GM18519 (cell line): ENCODE data around the gene GPLD1.

Experiments
- ATAC-seq: cut with Tn5 transposase; IDR thresholded peaks from one replicate; pipeline ENCODE4 v1.9.1; 2021; ENCODE audit warnings: mild to moderate bottlenecking, moderate library complexity; ENCODE audit not compliant: unreplicated experiment, low FRiP score

GPLD1 gene

DNA sequence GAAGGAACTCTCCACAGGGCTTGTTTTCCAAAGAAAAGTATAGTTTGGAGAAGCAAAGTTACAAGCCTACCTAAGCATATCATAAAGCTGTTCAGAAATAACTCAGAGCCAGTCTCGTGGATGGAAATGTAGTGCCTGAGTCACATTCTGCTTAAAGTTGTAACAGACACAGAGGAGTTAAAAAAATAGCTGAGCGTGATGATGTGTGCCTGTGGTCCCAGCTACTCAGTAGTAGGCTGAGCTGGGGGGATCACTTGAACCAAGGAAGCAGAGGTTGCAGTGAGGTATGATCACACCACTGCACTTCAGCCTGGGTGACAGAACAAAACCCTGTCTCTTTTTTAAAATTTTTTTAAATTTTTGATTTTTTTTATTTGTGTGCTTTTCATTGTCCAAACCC, 12.0 kb upstream of the GPLD1 start:
- ATAC-seq, result no peak

DNA sequence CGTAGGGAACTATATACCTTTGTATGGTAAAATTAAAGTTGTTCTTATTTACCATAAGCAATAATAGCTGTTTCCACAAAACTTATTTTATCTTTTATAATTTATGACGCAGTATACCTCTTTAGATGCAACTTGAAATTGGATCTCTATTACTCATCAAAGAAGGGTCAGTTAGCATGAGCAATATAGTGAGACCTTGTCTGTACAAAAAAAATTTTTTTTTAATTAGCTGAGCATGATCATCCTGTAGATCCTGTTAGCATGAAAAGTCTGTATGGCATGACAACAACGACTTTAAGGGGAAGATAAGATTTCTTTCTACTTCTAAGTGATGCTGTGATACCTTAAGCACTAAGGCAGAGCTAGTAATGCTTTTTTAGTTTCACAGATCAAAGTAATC, 11.3 kb upstream of the GPLD1 start:
- ATAC-seq, result no peak

DNA sequence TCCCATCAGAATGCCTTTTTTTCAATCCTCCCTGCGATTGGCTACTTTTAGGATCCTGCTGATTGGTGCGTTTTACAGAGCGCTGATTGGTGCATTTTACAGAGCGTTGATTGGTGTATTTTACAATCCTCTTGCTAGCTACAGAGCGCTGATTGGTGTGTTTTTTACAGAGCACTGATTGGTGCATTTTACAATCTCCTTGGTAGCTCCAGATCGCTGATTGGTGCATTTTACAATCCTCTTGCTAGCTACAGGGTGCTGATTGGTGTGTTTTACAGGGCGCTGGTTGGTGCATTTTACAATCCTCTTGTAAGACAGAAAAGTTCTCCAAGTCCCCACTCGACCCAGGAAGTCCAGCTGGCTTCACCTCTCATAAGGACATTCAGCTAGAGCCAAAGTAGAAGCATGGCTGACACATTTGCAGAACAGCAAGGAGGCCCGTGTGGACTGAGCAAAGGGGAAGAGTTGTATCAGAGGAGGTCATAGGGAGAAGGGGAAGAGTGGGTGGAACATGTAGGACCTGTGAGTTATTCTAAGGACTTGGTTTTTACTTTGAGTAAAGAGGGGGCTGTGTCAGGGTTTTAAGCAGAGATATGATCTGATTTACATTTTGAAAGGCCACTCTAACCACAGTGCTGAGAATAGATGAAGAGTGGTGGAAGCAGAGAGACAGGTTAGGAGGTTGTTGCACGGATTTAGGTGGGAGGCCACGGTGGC, 8.0 kb upstream of the GPLD1 start:
- ATAC-seq, result peak; percentile 23

DNA sequence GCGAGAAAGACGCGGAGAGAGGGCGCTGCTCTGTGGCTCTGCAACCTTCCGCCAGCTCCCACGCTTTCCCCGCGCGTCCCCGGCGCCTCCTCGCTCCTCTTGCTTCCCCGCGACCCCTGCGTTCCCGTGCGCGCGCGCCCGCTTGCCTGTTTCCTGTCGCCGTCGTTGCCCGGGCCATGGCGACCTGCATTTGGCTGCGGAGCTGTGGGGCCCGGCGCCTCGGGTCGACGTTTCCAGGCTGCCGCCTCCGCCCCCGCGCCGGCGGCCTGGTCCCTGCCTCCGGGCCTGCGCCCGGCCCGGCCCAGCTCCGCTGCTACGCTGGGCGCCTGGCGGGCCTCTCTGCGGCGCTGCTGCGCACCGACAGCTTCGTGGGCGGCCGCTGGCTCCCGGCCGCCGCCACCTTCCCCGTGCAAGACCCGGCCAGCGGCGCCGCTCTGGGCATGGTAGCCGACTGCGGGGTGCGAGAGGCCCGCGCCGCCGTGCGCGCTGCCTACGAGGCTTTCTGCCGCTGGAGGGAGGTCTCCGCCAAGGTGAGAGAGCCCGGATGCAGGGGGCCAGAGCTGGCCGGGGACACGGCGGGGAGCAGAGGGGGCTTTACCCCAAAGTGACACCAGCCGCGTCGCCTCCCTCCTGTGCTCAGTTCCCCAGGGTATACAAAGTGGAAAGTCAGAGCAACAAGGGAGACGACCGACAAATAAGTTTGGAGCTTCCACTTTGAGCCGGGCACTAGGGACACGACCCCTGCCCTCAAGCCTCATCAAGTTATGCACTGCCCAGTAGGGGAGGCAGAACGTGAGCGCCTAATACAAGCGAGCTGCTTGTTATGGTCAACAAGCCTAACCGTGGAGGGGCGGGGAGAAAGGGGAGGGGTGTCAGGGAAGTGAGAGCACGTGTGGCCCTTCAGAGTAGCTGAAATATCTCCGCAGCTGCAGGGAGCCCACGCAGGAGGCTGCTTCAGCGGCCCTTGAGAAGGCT, 5.7 kb upstream of the GPLD1 start, which contains the start of gene ALDH5A1:
Gene ALDH5A1 (plus strand): TSS at position 149 of the 975 bp plus-strand sequence. CDS start 28 bp downstream, at position 177.
- peak; percentile 50 for ATAC-seq

DNA sequence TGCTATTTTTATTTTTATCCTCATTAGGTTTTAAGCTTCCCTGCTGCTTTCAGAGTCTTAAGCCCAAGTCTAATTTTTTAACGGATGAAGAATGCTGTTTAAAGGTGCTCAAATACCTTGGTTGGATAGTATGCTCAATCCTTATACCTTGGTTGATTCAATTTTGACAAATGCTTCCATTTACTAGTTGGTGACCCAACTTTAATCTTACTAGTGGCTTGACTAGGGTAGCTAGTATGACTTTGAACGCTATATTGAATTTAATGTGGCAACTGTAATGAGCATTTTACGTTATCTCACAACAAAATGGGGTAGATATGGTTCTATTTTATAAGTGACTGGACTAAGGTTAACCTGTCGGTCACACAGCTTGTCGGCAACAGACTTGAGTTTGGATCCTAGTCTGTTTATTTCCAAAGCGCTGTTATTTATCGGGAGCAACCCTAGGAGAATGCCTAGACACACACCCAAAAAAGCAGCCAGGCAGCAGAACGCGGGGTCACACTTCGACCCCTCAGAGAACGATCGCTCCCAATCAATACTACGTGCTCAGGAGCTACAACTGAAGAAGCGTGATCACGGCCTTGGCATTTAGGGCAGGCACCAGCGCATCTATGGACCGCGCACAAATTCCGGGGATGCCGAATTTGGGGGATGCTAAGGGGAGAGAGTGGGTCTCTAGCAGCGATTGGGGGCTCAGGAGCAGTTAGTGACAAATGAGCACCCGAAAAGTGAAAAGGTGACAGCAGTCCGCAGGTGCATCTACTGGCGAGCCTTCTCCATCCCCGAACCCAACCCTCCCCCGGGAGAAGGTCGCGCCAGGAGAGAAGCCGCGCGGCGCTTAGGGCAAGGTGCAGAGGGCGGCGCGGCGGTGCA, 4.8 kb upstream of the GPLD1 start:
- no peak for ATAC-seq

DNA sequence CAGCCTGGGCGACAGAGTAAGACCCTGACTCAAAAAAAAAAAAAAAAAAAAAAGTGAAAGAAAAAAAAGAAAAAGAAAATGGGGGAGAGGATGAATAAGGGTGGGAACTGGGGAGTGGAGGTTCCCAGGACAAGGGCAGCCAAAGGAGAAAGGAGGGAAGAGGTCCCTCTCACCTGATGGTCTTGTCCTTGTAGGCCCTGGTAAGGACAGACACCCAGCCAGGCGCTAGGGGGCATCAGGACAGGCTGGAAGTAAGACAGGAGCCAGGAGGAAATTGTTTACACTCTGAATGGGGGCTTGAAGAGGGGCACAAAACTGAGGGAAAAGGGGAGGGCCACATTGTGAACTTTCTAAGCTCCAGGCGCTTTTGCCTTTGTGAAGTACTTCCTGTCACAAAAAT, 3.1 kb upstream of the GPLD1 start:
- ATAC-seq, result no peak

DNA sequence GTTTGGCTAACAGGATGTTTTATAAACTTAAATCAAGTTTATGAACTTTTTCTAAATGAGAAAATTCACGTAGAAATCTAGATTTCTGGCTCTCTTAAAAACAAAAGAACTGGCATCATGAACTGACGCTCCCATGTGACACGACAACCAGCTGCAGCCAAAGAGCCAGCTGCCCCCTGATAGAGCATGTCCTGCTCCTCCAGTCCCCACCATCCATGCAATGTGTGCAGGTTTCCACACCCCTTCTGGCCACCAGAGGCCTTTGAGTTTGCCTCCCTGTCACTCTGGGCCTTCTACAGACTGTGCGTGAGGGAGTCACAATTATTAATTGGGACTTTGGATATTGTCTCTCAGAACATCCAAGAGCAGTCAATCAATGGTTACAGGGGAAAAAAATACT, 1.6 kb upstream of the GPLD1 start:
- ATAC-seq, result no peak

DNA sequence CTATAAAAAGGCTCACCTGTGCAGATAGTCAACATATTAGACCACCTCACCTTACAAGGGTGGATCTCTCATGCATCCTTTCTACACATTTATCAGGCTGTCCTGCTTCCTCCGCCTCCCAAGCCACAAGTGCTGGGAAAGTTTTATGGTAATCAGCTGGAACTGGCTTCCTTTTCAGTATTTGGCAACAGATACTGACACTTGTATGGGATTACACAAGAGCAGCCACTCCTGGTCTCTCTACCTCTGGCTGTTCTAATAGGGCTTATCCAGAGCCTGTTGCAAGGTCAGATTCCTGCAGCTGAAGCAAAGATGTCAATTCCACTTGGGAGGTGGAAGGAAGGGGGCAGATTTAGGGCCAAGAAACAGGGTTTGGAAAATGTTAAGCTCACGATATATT, 503 bp upstream of the GPLD1 start:
- ATAC-seq, result no peak

DNA sequence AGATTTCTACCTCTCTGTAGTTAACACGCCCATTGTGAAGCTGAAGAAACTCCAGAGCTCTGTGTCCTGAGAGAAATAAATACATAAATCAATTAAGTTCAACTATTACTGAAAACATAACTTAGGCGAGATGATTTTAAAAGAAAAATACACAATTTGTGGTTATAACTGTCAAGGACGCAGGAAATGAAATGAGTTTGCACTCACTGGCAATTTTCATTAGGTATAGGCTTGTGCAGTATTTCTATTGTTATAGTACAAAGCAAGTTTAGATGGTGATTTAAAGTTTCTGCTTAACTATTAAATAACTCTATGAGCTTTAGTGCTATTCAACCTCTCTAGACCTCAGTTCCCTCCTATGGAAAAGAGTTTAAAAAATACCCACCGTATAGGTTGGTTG, 3.3 kb downstream of the GPLD1 start:
- ATAC-seq, result no peak

DNA sequence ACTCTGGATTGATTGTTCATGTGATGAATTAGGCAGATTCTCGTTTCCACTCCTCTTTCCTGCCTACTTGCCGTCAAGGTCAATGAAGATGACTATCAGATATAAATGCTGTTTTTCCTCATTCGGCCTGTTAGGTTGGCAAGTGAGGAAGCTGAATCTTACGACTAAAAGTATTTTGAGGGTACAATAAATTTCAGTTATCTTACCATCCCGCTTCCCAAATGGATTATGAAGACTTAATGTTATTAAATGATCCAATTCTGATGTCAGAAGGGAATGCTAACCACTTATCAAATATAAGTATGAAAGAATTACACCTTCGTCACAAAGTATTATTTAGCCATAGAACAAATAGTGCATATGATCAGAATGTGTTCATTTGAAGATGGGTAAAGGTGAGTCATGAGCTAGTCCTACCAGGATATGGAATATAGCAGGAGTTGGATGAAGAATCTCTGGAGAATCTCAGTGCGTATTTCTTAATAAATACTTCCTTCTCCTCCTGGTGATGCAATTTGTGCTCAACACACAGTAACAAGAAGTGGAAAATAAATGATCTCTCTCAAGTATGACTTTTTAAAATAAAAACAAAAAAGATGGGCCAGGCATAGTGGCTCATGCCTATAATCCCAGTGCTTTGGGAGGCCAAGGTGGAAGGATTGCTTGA, 4.6 kb downstream of the GPLD1 start:
- no peak for ATAC-seq

DNA sequence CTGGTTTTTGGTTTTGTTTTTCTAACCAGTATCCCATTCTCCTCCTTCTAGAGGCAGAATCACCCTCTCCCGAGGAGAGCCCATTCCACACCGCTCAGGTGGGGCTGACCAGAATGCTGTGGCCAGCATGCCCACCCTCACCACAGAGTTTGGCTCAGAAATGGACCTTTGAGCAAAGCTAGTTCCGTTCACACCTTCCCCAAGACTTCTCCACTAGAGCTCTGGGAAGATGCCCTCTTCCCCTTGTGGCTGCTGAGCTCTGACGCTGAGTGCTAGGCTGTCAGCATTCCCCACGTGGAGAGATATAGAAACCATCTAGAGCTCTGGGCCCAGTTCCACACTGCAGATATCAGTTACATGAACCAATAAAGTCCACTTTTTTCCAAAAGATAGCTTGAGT, 7.9 kb downstream of the GPLD1 start:
- ATAC-seq, result no peak

DNA sequence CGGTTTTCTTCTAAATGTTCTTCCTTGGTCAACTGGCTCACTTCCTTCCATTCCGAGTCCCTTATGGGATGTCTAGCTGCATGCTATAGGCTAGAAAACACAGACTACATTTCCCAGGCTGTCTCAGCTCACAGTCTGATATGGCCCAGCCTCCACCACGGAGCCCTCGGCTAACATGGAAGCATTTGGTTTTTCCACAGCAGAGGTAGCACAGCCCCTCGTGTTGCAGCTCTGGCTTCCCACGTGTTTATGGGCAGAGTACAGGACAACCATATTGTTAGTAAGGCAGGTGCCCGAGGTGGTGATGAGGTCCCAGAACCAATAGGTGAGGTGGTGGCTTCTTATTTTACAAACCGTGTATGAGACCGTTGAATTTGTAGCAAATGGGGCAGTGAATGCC, 8.7 kb downstream of the GPLD1 start:
- no peak for ATAC-seq

DNA sequence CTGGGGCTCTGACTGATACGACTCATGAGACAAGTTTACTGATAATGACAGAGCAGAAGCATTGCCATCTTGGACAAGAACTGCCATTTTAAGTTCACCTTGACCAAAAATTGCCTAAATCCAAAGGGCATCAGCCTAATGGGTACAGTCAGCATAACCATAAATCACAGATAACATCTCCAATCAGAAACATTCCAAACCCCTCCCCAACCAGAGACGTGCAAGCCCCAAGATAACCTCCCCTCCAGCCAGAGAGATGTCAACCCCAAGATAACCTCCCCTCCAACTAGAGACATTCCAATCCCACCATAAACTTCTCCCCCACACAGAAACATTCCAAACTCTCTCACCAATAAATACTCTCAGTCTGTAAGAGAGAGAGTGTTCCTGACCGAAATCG, 10.5 kb downstream of the GPLD1 start:
- no peak for ATAC-seq

DNA sequence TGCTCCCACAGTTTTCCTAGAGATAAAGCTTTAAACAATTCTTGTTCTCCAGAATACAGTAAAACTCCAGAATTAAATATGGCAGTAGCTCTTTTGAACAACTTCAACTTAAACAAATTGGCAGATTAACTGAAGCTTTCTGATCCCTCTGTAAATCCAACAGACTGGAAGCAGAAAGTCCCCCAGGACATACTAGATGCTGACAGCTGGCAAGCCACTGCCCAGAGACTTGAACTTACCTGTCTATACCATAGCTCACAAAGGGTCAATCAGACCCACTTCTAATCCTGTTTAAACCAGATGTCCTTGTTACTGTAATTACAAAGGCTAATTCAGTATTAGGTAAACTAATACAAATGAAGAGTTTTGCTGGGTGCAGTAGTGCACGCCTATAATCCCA, 12.3 kb downstream of the GPLD1 start:
- ATAC-seq, result no peak

DNA sequence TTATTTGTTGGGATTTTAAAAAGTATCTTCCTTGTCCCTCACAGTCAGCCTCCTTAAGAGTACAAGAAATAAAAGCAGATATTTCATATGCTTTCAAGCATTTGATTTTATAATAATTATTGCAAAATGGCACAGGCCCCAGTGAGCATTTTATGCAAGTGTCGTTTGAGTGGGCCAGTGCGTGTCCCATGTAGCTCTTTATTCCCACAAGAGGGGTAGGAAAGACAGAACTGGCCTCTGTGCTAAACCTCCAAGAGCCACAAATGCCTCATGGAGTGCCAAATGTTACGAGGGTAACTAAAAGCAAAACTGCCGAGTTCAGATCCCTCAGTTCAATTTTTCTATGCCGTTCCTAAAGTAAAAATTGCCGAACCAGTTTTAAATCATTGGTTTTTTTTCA, 12.7 kb downstream of the GPLD1 start:
- ATAC-seq, result no peak

DNA sequence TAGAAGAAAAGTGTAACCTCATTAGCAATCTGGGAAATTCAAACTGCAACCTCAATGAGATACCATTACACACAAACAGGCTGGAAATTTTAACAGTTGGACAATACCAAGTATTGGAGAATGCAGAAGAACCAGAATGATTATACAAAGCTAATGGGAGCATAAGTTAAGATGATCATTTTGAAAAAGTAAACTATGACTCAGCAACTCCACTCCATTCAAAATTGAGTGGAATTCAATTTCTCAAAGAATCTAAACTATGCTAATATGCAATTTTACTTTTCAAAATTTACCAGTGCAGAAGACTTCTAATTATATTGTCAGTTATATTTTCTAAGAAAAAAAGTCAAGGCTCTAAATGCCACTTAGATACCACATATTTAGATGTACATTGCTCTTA, 17.2 kb downstream of the GPLD1 start:
- ATAC-seq, result no peak

DNA sequence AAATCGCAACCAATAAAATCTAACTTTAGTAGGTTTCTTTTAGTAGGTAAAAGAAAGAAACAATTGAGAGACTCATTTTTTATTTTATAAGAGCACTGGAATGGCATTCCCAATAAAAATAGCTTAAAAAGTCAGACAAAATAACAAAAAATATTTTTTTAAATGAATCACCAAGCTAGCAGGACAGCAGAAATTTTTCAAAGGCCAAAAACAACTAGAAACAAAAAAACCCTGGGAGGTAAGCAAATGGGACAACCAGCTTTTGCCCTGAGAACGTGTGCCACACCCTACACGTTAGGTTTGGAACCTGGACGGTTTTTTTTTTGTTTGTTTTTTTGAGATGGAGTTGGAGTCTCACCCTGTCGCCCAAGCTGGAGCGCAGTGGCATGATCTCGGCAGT, 19.6 kb downstream of the GPLD1 start:
- ATAC-seq, result no peak

DNA sequence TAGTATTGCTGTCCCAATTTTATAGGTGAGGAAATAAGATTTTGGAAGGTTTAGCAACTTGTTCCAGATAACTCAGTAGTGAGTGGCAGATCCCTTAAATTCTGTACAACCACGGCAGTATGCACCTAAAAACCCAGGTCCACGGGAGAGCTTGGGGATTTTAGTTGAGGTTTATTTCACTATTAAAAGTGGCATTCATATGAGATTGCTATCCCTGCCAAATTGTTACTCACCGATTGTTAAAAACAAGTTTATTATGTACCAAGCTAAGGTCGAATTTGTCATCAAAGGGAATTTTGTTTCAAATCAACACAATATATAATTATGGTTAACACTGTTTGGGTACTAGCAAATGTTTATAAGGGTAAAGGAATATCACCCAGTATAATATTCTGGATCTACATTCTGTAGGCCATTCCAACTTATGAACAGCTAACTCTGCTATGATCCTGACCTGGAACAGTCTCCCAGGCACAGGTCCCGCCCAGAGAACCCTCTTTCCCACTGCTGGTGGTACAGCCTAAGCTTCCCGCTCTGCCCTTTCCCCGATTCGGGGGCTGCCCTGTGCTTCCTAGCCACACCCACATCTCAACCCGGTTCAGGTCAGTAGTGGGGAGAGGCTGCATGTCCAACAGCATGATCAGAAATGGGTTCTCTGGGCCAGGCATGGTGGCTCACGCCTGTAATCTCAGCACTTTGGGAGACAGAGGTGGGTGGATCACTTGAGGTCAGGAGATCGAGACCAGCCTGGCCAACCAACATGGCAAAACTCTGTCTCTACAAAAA, 24.9 kb downstream of the GPLD1 start:
- no peak for ATAC-seq

DNA sequence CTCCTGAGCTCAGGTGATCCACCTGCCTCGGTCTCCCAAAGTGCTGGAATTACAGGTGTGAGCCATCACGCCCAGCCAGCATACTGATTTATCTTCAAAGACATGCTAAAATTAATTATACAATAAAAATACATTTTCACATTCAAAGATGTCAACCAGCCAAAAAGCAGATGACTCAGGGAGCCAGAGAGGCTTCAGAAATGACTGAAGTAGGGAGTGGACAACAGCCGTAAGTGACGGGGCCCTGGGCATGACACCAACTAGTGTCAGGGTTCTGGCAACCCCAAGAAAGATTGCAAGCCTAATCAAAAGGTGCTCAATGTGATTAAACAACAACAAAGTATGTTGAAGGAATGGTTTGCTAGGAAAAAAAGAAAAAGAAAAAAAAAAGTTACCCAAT, 28.4 kb downstream of the GPLD1 start:
- no peak for ATAC-seq
